HCT116 (cell line): ENCODE results near the gene CDH4.

ENCODE experiments used
- JUND ChIP-seq: IDR thresholded peaks from 2 replicates; pipeline ENCODE4 v1.6.1; 2012
- POLR2A ChIP-seq: IDR thresholded peaks from 2 replicates; pipeline ENCODE4 v1.7.0; 2011; ENCODE audit warnings: borderline replicate concordance; ENCODE audit not compliant: insufficient read depth, insufficient read length; ENCODE audit errors: extremely low read depth
- POLR2AphosphoS5 ChIP-seq: IDR thresholded peaks from 2 replicates; pipeline ENCODE4 v1.6.1; 2011; ENCODE audit warnings: mild to moderate bottlenecking, low read depth, low read length, moderate library complexity
- TF ChIP-seq, protein P1 (sequence below), 3 experiments: fragments of 200-600 bp in 1 of 3; sonication (generic) in 1 of 3; IDR thresholded peaks in 2 of 3; conservative IDR thresholded peaks in 1 of 3; 2 replicates each; pipeline ENCODE4 v1.5.1; 2012 to 2017; ENCODE audit warnings: low read depth in 2 of 3, low read length in 2 of 3, antibody characterized with exemption in 1 of 3, borderline replicate concordance in 1 of 3, control low read depth in 1 of 3, mild to moderate bottlenecking in 1 of 3, mixed read lengths in 1 of 3, mixed run types in 1 of 3, moderate library complexity in 1 of 3; ENCODE audit not compliant: insufficient read depth in 1 of 3
- TF ChIP-seq, protein P2 (sequence below): IDR thresholded peaks from 2 replicates; pipeline ENCODE4 v1.6.1; 2012; ENCODE audit warnings: low read depth
- TF ChIP-seq, protein P3 (sequence below): IDR thresholded peaks from 2 replicates; pipeline ENCODE4 v1.6.1; 2012

DNA sequence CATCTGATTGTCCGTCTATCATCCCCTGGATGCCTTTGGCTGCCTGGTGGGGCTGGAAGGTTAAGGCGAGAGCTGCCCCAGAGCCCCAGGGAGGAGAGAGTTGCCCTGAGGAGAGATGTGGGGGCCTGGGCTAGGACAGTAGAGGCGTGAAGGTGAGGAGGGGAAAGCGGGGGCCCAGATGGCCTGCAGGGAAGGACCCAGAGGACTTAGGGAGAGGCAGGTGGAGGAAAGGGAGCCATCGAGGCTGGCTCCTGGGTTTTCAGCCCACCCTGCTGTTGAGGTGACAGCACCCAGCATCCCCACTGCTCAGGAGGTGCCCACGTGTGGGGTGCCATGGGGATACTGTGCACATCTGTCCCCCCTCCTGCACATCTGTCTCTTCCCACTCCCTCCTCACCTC, 539.9 kb downstream of the CDH4 start:
- TF ChIP-seq JUND (no peak), POLR2A (no peak), POLR2AphosphoS5 (no peak)
- TF ChIP-seq, protein P1, sequence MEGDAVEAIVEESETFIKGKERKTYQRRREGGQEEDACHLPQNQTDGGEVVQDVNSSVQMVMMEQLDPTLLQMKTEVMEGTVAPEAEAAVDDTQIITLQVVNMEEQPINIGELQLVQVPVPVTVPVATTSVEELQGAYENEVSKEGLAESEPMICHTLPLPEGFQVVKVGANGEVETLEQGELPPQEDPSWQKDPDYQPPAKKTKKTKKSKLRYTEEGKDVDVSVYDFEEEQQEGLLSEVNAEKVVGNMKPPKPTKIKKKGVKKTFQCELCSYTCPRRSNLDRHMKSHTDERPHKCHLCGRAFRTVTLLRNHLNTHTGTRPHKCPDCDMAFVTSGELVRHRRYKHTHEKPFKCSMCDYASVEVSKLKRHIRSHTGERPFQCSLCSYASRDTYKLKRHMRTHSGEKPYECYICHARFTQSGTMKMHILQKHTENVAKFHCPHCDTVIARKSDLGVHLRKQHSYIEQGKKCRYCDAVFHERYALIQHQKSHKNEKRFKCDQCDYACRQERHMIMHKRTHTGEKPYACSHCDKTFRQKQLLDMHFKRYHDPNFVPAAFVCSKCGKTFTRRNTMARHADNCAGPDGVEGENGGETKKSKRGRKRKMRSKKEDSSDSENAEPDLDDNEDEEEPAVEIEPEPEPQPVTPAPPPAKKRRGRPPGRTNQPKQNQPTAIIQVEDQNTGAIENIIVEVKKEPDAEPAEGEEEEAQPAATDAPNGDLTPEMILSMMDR (IDR thresholded peaks at IDR 0.05 in 2 of 3, conservative IDR thresholded peaks at IDR 0.05 in 1 of 3; ENCODE audit: borderline replicate concordance in 1 of 3, insufficient read depth in 1 of 3, low read depth in 2 of 3, low read length in 2 of 3): no peak
- TF ChIP-seq, protein P2, sequence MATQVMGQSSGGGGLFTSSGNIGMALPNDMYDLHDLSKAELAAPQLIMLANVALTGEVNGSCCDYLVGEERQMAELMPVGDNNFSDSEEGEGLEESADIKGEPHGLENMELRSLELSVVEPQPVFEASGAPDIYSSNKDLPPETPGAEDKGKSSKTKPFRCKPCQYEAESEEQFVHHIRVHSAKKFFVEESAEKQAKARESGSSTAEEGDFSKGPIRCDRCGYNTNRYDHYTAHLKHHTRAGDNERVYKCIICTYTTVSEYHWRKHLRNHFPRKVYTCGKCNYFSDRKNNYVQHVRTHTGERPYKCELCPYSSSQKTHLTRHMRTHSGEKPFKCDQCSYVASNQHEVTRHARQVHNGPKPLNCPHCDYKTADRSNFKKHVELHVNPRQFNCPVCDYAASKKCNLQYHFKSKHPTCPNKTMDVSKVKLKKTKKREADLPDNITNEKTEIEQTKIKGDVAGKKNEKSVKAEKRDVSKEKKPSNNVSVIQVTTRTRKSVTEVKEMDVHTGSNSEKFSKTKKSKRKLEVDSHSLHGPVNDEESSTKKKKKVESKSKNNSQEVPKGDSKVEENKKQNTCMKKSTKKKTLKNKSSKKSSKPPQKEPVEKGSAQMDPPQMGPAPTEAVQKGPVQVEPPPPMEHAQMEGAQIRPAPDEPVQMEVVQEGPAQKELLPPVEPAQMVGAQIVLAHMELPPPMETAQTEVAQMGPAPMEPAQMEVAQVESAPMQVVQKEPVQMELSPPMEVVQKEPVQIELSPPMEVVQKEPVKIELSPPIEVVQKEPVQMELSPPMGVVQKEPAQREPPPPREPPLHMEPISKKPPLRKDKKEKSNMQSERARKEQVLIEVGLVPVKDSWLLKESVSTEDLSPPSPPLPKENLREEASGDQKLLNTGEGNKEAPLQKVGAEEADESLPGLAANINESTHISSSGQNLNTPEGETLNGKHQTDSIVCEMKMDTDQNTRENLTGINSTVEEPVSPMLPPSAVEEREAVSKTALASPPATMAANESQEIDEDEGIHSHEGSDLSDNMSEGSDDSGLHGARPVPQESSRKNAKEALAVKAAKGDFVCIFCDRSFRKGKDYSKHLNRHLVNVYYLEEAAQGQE: no peak
- TF ChIP-seq, protein P3, sequence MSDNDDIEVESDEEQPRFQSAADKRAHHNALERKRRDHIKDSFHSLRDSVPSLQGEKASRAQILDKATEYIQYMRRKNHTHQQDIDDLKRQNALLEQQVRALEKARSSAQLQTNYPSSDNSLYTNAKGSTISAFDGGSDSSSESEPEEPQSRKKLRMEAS: no peak
